ENCODE data around the gene PLA2G15.

PLA2G15 gene, protein sequence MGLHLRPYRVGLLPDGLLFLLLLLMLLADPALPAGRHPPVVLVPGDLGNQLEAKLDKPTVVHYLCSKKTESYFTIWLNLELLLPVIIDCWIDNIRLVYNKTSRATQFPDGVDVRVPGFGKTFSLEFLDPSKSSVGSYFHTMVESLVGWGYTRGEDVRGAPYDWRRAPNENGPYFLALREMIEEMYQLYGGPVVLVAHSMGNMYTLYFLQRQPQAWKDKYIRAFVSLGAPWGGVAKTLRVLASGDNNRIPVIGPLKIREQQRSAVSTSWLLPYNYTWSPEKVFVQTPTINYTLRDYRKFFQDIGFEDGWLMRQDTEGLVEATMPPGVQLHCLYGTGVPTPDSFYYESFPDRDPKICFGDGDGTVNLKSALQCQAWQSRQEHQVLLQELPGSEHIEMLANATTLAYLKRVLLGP
- total RNA-seq = 8.2 to 12.6 reads per million in 2 experiments

DNA sequence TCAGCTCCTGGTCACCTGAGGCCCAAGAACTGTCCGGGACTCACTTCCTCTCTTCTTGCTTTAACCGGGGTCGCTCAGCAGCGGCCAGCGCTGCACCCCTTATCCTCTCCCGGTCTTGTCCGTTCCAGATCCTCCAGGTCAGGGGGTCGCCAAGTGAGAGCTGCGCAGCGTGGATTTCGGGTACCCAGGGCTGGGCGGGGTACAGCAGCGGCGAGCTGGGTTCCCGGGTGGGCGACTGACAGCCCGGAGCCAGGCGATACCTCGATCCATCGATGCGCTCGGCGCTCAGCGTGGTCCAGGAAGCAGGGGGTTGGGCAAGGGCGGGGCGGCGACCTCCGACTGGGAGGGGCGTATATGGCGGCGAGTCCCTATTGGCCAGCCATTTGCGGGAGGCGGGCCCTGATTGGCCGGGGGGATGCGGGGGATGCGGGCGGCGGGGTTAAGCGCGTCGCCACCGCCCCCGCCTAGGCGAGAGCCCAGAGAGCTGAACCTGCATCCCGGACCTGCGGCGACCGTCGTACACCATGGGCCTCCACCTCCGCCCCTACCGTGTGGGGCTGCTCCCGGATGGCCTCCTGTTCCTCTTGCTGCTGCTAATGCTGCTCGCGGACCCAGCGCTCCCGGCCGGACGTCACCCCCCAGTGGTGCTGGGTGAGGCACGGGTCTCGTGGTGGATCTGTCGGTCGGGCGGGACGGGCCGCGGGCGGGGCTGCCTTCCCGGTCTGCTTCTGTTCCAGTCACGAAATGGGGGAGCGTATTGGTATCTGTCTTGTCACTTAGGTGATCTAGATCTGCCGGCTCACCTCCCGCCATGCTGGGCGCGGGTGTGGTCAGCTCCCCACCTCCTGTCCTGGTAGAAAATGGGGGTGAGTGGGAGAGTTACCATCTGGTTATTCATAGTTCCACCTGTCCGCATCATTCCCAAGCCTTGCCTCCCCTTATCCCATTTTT, at the start of gene PLA2G15:
PLA2G15 (plus strand) TSS at position 471 of the 951 bp plus-strand sequence; CDS start at position 525, 54 bp downstream.
- peak; percentile 96 for DNase-seq (ENCODE audit: low read depth)

DNA sequence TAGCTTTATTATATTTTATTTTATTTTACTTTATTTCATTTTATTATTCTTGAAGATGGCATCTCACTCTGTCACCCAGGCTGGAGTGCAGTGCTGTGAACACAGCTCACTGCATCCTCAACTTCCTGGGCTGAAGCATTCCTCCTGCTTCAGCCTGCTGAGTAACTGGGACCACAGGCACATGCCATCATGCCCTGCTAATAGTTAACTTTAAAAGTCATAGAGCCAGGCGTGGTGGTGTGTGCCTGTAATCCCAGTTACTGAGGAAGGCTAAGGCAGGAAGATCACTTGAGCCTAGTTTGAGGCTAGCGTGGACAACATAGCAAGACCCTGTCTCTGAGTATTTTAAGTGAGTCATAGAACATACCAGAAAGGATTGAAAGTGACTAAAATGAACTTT, 47.9 kb upstream of the PLA2G15 start:
- DNase-seq (ENCODE audit: low read depth) = no peak

DNA sequence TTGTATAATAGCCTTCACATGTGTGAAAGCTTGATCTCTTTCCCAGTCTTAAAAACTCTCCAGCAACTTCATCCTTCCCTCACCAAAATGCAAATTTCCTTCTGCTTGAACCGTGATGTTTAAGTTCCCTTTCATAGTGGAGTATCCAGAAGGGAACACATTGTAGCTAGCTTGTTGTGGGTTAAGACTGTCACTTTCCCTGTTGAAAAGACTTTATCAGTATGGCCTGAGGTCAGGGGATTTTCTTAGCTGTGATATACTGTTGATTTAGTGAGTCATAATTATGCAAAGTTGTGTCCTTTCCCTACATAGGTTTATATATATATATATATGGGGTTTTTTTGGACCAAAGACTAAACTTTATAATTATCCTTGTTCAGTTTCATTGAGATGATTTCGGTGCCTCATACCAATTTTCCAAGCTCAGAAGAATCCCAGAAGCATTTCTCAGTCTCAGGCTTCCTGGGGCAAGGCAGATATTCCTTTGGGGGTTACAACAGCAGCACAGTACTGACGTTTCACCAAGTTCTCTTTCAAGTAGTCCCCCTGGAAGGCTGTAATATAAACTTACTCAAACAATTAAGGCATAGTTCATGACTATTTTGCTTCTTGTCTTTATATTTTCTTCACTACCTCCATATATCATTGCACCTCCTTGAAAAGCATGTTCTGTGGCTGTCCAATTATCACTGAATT, 44.9 kb upstream of the PLA2G15 start:
- DNase-seq (ENCODE audit: low read depth) = no peak

DNA sequence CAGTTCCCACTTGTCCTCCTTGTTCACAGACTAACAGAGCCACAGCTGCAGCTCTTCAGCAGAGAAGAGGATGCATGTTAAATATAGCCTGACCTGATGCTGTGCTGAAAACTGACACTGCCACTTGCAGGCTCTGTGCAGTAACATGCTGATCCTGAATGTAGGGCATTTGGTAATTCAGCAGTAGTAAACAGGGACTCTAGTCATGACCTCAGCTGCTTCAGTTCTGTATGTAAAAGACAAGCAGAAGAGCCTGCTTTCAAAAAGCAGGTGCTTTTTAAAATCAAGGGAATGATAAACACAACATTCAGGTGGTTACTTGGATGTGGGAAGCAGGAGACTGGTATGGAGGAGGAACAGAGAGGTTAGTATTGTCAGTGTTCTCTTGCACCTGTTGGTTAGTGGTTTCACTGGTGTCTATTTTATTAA, 43.1 kb upstream of the PLA2G15 start:
- DNase-seq (ENCODE audit: low read depth) = no peak

DNA sequence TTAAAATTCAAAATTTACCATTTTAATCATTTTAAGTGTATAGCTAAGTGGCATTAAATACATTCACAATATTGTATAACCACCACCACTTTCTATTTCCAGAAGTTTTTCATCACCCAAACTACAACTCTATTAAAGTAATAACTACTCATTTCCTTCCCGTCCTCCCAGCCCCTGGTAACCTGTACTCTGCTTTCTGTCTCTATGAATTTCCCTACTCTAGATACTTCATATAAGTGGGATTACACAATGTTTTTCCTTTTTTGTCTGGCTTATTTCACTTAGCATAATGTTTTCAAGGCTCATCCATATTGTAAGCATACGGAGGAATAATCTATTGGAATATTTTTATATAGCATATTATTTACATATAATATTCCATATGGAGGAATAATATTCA, 38.9 kb upstream of the PLA2G15 start:
- DNase-seq (ENCODE audit: low read depth) = no peak

DNA sequence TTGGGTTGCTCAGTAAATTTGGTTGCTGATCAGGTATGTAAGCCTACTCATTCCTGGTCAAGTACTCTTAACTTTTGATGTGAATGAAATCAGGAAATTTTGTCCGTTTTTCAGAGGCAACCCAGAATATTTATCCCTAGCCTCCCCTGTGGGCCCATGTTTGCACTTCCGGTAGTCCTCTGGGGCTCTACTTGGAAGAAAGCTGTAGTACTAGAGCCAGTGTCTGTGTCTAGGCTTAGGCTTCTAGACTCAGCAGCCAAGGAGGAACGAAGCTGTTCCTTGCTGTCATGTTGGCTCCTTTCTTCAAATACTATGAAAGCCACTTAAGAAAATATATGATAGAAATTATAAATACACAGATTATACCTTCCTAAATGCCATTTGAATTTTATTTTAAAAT, 30.4 kb upstream of the PLA2G15 start:
- no peak for DNase-seq (ENCODE audit: low read depth)

DNA sequence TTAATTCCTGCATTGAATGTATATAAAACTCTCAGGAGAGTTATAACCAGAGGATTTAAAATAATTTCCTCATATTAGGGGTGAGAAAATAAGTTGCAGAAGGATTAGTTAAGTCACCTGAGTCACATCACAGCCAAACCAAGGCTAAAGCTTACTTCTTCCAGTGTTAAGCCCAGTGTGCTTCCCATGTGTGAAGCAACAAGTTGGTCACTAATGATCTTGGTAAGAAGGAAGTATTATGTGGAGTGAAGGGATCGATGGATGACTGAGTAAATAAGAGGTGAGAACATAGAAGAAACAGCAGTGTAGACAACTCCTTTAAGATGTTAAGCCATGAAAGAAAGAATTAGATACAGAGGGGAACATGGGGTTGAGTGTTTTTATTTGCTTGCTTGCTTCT, 29.9 kb upstream of the PLA2G15 start:
- DNase-seq (ENCODE audit: low read depth) = no peak

DNA sequence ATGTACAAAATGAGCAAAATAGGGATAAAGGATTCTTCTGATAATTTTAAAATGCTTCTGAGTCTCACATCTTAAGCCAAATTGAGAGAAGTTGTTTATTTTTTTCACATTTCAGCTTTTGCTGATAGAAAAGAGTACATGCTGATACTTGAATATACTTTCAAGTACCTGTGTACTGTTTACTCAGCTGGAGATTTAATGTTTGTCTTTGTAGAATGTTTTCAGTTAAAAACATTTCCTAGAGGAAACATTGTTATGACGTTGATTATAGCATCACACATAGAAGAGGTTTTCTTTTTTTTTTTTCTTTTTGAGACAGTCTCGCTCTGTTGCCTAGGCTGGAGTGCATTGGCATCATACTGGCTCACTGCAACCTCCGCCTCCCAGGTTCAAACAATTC, 28.9 kb upstream of the PLA2G15 start:
- no peak for DNase-seq (ENCODE audit: low read depth)

DNA sequence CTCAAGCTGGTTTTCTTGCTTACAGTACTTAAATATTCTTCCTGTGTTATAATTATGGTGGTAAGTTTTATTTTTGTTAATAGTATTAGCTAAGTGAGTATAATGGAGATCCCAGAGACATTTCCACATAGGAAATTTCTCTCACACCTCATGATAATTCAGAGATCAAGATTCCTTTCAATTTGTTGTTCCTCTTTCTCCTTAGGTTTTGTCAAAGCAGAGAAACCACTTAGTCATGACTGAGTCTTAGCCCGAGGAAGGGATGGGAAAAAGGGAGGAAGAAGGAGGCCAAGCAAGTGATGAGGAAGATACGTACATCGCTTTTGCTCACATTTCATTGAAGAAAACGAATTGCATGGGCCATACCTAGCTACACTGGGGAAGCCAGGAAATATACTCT, 27.7 kb upstream of the PLA2G15 start:
- DNase-seq (ENCODE audit: low read depth) = no peak

DNA sequence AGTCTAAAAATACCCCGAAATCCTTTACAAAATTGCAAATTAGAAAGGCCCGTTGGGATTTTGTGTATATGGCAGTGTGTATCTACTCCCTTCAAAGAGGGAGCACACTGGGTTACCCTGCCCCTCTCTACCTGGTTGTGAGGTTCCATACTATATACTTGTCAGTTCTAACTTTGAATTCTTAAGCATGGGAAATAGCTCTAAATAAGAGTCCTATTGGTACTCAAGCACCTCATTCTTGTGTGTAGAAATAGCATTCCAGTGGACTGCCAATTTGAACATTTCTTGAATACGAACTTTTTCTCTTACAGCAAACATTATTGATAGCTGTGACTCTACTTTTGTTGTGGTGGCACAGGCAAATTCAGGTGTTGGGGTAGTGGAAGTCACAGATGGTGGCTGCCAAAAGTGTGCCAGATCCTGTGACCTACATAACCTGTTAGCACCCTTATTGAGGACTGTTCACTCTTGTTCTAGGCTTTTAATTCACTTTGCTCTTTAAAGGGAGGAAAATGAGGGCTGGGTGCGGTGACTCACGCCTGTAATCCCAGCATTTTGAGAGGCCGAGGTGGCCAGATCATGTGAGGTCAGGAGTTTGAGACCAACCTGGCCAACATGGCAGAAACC, 25.3 kb upstream of the PLA2G15 start:
- DNase-seq (ENCODE audit: low read depth) = no peak

DNA sequence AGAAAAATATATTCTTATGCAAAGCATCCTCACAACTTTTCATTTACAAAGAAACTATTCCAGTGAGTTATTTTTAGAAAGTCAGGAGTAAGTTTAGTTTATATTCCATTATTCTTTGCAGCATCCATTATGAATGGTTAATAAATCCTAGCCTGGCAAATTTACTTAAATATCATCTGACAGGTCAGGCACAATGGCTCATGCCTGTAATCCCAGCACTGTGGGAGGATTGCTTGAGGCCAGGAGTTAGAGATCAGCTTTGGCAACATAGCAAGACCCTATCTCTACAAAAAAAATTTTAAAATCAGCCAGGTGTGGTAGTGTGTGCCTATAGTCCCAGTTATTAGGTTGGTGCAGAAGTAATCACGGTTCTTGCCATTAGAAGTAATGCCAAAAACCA, 22.1 kb upstream of the PLA2G15 start:
- DNase-seq (ENCODE audit: low read depth) = no peak

DNA sequence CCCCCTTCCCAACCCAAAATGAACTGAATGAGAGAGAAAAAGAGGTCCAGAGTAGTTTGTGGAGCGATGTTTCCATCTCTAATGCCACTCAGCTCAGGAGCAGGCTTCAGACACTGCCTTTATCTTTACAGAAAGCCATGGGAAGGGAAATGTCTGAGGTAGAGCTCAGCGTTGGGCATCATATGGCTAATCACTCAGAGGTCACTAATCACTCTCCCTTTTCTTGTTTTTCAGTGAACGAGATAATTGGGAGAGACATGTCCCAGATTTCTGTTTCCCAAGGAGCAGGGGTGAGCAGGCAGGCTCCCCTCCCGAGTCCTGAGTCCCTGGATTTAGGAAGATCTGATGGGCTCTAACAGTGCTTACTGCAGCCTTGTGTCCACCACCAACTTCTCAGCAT, 19.1 kb upstream of the PLA2G15 start:
- no peak for DNase-seq (ENCODE audit: low read depth)

DNA sequence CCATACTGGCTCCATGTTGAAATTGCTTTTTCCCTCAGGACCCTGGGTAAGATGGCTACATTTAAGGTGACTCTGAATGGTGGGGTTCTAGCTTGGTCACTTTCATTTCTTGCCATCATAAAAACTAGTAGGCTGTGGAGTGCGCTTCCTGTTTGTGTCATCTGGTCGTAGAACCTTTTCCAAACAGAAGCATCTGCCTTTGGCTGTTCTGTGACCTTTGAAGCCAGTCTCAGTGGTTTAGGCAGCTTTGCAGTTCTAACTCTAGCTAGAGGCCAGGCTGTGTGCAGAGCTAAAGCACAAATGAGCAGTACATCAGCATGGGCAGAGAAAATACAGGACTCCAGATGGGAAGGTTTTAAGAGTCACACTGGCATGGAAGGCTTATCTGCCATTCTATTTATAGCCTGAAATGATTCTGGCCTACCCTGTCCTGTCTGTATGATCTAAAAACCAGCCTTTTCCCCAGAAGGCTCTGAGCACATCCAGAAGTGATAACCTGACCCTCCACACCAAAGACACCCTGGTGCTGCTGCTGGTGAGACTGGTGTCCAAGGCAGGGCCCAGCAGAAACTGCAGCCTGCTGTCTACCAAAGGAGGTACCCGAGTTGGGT, 17.9 kb upstream of the PLA2G15 start:
- no peak for DNase-seq (ENCODE audit: low read depth)

DNA sequence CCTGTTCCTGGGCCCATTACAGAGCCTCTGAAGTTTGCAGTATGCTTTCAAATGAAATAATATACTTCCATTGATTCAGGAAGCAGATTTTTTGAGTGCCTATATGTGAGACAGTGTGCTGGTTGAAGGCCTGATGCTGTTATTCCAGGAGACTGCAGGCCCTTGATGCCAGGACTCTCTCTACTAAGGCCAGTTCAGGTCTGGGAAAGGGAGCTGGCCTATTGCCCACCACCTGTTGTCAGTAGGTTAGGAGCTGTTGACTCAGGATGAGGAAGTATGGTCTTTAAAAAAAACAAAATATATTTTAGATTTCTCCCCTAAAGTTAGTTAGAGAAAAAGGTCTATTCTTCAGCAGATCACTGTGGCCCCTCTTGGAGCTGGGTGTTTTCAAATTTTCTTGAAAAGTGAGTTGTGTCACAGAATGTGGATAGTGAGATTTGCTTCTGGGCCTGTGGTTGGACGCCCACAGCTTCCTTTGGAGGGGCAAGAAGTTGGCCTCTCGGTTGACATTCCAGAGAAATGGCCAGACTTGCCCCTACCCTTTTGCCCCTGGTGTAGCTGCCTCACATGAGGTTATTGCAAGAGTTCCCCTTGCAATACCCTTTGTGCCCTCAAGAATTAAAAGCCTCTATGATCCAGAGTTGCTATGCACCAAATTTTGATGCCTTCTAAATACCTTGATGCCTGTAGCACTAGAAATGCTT, 17.2 kb upstream of the PLA2G15 start:
- DNase-seq (ENCODE audit: low read depth) = no peak

DNA sequence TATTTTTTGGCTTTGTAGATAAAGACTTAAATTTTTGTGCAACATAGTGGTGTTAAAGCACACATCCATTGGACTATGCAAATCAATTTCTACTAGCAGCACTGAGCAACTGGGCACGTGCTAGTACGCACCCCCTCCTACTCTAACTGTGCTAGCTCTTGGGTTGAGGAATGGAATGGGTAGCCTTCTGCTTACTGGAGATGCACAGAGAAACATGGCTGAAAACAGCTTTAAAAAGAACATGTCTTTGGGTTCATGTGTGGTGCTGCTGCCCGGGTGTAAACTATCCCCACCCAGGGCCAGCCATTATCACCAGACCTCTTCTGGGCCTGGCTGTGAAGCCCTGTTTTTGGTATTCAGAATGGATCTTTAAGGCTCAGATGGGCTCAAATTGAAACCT, 16.5 kb upstream of the PLA2G15 start:
- DNase-seq (ENCODE audit: low read depth) = no peak

DNA sequence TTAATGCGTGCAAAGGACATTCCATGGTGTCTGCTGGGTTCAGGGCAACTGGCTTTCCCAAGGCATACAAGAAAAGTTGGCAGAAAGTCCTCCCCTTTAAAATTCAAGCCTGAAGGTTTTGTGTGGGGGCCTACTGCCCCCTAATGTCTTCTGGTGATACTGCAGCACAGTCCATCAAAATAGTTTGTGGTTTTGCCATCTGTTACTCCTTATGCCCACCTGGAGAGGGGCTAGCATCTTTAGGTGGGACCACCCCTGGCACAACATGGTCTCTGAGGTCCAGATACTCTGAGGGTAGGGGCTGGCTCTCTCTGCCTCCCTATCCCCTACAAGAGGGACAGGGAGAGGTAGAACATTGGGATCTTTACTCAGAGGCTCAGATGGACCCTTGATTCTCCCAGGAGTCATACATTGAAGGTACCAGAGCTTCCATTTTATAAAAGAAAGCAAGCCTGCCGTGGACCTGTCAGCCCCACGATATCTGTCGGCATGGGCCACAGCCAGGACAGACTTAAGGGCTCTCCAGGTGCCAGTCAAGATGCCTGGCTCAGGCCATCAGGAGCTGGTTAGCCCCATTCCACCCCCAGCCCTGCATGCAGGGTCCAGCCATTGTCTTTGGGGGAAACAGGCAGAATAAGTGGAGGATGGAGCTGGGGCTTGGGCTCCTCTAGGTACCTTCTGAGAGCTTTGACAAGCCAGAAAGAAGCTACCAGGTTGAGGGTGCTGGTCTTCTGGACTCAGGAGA, 15.6 kb upstream of the PLA2G15 start:
- peak; percentile 31 for DNase-seq (ENCODE audit: low read depth)

DNA sequence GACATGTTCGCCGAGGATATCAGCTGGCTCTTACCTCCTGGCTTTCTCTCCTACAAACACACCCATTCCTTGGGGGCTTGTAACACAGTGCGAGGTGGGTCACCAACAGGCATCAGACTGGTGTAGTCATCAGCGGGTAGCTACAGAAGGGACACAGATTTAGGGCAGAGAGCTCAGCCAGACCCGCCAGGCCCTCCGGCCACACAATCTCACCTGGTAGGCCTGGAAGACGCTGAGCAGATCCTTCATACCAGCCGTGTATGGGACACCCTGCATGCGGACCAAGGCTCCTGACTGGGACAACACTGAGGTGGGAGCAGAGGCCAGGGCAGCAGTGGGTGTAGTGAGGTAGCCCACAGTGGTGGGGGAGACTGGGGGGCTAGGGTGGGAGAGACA, 15.0 kb upstream of the PLA2G15 start:
- DNase-seq (ENCODE audit: low read depth) = no peak

DNA sequence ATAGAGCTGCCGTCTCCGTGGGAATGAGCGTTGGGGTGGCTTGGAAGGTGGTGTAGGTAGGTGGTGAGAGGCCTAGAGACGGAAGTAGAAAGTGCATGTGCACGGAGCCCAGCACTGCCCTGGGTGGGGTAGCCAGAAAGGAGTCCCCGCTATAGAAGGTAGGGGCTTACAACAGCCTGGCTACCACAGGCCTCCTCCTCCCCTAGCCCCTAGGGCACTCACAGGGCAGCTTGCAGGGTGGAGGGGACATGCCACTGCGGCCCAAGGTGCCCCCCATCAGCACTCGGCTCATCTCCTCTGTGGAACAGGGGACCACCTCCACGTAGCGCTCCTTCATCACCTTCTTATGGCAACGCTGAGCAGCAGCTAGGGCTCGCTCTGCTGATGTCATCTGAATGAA, 14.2 kb upstream of the PLA2G15 start:
- DNase-seq (ENCODE audit: low read depth) = no peak

DNA sequence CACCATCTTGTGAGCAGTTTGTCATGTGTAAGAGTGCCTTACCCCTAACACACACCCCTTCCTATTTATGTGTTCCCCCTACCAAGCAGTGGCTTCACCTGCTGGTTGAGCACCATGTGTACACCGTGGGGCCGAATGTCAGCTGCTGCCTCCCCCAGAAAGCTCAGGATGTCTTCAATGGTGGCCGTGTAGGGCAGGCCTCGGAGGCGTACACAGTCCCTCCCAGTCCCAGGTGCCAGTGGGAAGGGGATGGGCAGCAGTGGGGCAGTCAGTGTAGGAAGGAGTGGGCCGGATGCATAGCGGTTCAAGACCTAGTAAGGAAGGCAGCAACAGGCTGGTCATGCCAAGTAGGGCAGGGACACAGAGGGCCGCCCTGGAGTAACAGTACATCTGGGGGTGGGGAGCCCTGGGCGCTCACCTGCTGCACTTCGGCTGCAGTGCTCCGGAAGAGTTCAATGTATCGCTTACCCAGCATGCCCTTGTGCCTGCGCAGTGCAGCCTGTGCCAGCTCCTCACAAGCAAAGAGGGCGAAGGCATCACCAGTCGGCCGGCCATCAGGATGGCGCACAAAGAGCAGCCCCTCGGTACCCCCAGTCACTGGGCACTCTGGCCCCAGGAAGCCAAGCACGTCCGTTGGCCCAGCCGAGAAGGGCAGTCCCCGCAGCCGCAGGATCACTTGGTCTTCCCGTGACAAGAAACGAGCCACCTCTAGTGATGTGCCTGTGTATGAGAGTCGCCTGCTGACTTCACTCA, 13.6 kb upstream of the PLA2G15 start:
- DNase-seq (ENCODE audit: low read depth) = no peak
